GM21786 (cell line): ENCODE data around the gene FAM237A.

ENCODE experiments used
- ATAC-seq: cut with Tn5 transposase; IDR thresholded peaks from one replicate; pipeline ENCODE4 v1.9.1; 2021; ENCODE audit not compliant: unreplicated experiment

The FAM237A gene

GRCh38 chr2:206642075-206643025 is at the start of gene FAM237A:
Gene FAM237A (plus strand): TSS chr2:206642487. CDS start chr2:206644237, 1,750 bp downstream.
- no peak for ATAC-seq

- ATAC-seq, result no peak
Observed at GRCh38 chr2:206597717-206598218, 44.5 kb upstream of the FAM237A start.

- no peak for ATAC-seq
Observed at GRCh38 chr2:206603243-206603642, 39.0 kb upstream of the FAM237A start.

- no peak for ATAC-seq
Observed at GRCh38 chr2:206610451-206610850, 31.8 kb upstream of the FAM237A start.

- no peak for ATAC-seq
Observed at GRCh38 chr2:206611191-206611590, 31.1 kb upstream of the FAM237A start.

GRCh38 chr2:206611736-206612135 is 30.6 kb upstream of the FAM237A start:
- no peak for ATAC-seq

GRCh38 chr2:206614811-206615210 is 27.5 kb upstream of the FAM237A start:
- ATAC-seq, result no peak

- ATAC-seq, result no peak
Observed at GRCh38 chr2:206615417-206616089, 26.7 kb upstream of the FAM237A start.

GRCh38 chr2:206616151-206616550 is 26.1 kb upstream of the FAM237A start:
- ATAC-seq, result no peak

- ATAC-seq, result no peak
Observed at GRCh38 chr2:206619011-206619410, 23.3 kb upstream of the FAM237A start.

GRCh38 chr2:206626108-206626507 is 16.2 kb upstream of the FAM237A start:
- ATAC-seq, result no peak

- no peak for ATAC-seq
Observed at GRCh38 chr2:206627632-206628031, 14.7 kb upstream of the FAM237A start.

GRCh38 chr2:206631340-206631739 is 10.9 kb upstream of the FAM237A start:
- no peak for ATAC-seq

- no peak for ATAC-seq
Observed at GRCh38 chr2:206635015-206635414, 7.3 kb upstream of the FAM237A start.

- ATAC-seq, result no peak
Observed at GRCh38 chr2:206639636-206640035, 2.7 kb upstream of the FAM237A start.

- ATAC-seq, result no peak
Observed at GRCh38 chr2:206641226-206641625, 1.1 kb upstream of the FAM237A start.

- no peak for ATAC-seq
Observed at GRCh38 chr2:206647985-206648384, 5.7 kb downstream of the FAM237A start.

- ATAC-seq, result no peak
Observed at GRCh38 chr2:206657087-206657486, 14.8 kb downstream of the FAM237A start.

- ATAC-seq, result no peak
Observed at GRCh38 chr2:206665251-206665650, 23.0 kb downstream of the FAM237A start.

- no peak for ATAC-seq
Observed at GRCh38 chr2:206670531-206671319, 28.4 kb downstream of the FAM237A start.

GRCh38 chr2:206683546-206683945 is 41.3 kb downstream of the FAM237A start:
- no peak for ATAC-seq
